AG09319 (cell line): ENCODE measurements around the gene ATXN7.

Experiments
- DNase-seq: peaks from one replicate; pipeline ENCODE4 v3.0.0-alpha.2; 2010; ENCODE audit warnings: low read depth; ENCODE audit errors: extremely low read depth
- CTCF ChIP-seq: IDR thresholded peaks from 2 replicates; pipeline ENCODE4 v1.5.1; 2011; ENCODE audit warnings: low read depth, mild to moderate bottlenecking, inconsistent platforms, low read length, moderate library complexity

The ATXN7 gene

GRCh38 chr3:64021922-64022321 lies 158.3 kb downstream of the ATXN7 start:
- TF ChIP-seq CTCF, result no peak
- DNase-seq, result no peak

GRCh38 chr3:64022451-64023186 lies 159.0 kb downstream of the ATXN7 start:
- no peak for TF ChIP-seq CTCF
- DNase-seq, result no peak

- TF ChIP-seq CTCF, result no peak; the same call in none of the 2 replicates
- DNase-seq, result peak; percentile 40
Measured at GRCh38 chr3:64023187-64023860, 159.7 kb downstream of the ATXN7 start, which contains the start of gene PSMD6. Gene PSMD6, minus strand, starts transcription at chr3:64023494. Its CDS starts 75 bp downstream, at chr3:64023419.

GRCh38 chr3:64023861-64024223 lies 160.2 kb downstream of the ATXN7 start:
- no peak for DNase-seq
- no peak for TF ChIP-seq CTCF

GRCh38 chr3:64026346-64026745 lies 162.7 kb downstream of the ATXN7 start:
- TF ChIP-seq CTCF, result no peak
- no peak for DNase-seq

GRCh38 chr3:64027658-64028057 lies 164.0 kb downstream of the ATXN7 start:
- DNase-seq, result no peak

More at GRCh38 chr3:64027658-64028057, 164.0 kb downstream of the ATXN7 start:
- no peak for TF ChIP-seq CTCF
